Endothelial cell of umbilical vein (primary cell): ENCODE data around the gene RHBDF1. TPM values are rescaled to one million over a fixed set of nuclear protein-coding genes. Genes with fewer than 3 reads are reported as not detected.

Experiments used
- BruUV-seq: library from RNA; stranded (reverse); fragments of 400-500 nt; replicated peaks from 2 replicates; lab custom pipeline; 2021; lab: Mats Ljungman, UMichigan
- CTCF ChIA-PET: fragments of 300-600, 350-600 bp; sonication (Branson Sonifier 250); formaldehyde crosslinking; loops from one replicate; lab custom pipeline; 2021; ENCODE audit warnings: antibody characterized with exemption, inconsistent platforms; lab: Charles Lee
- POLR2A ChIA-PET: fragments of 300-600, 350-600 bp; sonication (Branson Sonifier 250); formaldehyde crosslinking; loops from one replicate; lab custom pipeline; 2021; ENCODE audit warnings: antibody characterized with exemption, inconsistent platforms; lab: Charles Lee
- DNase-seq: peaks from one replicate; pipeline ENCODE4 v3.0.0-alpha.2; 2011; ENCODE audit warnings: low read depth, low spot score
- FAIRE-seq: peaks from 2 replicates; lab custom pipeline; 2011; peaks lifted over from hg19 to GRCh38; lab: Jason Lieb, UNC
- H2AFZ ChIP-seq: 2 replicates; pipeline ENCODE4 v1.6.0; 2012; ENCODE audit warnings: low read depth, low read length, control low read depth, inconsistent platforms
- H3K27ac ChIP-seq: 2 replicates; pipeline ENCODE4 v1.5.1; 2011; ENCODE audit warnings: low read depth, mild to moderate bottlenecking, control low read depth, low read length, moderate library complexity; ENCODE audit not compliant: insufficient read depth
- H3K27me3 ChIP-seq, 2 experiments: 2 replicates each; pipeline versions ENCODE4 v1.6.0 to v1.6.1; 2011; ENCODE audit warnings: low read length in 2 of 2, mixed read lengths in 1 of 2; ENCODE audit not compliant: control insufficient read depth in 2 of 2, insufficient read depth in 2 of 2
- H3K36me3 ChIP-seq, 2 experiments: 2 replicates in 1 of 2; 3 replicates in 1 of 2; pipeline ENCODE4 v1.5.1; 2011; ENCODE audit warnings: low read length in 2 of 2, mild to moderate bottlenecking in 1 of 2, moderate library complexity in 1 of 2; ENCODE audit not compliant: control insufficient read depth in 2 of 2, insufficient read depth in 2 of 2; ENCODE audit errors: extremely low read depth in 1 of 2
- H3K4me1 ChIP-seq: 3 replicates; pipeline ENCODE4 v1.5.1; 2011; ENCODE audit warnings: mild to moderate bottlenecking, low read length; ENCODE audit not compliant: control insufficient read depth, insufficient read depth; ENCODE audit errors: extremely low read depth
- H3K4me2 ChIP-seq: 2 replicates; pipeline ENCODE4 v1.6.1; 2011; ENCODE audit warnings: low read length, control low read depth, mixed read lengths; ENCODE audit not compliant: insufficient read depth
- H3K4me3 ChIP-seq, 3 experiments: fragments of 200-600 bp in 1 of 3; sonication (generic), shearing (Covaris generic) in 1 of 3; replicated peaks in 1 of 3; 2 replicates each; pipeline ENCODE4 v1.5.1; 2011 to 2016; ENCODE audit warnings: control low read depth in 3 of 3, low read length in 3 of 3, mild to moderate bottlenecking in 2 of 3, inconsistent platforms in 1 of 3, low read depth in 1 of 3, moderate library complexity in 1 of 3; ENCODE audit not compliant: insufficient read depth in 1 of 3
- H3K79me2 ChIP-seq: 2 replicates; pipeline ENCODE4 v1.6.0; 2012; ENCODE audit warnings: low read length, inconsistent platforms; ENCODE audit not compliant: control insufficient read depth, insufficient read depth
- H3K9ac ChIP-seq: replicated peaks from 2 replicates; pipeline ENCODE3; 2011; ENCODE audit warnings: low read length, control low read depth; ENCODE audit not compliant: insufficient read depth; ENCODE audit errors: extremely low read depth
- H3K9me1 ChIP-seq: replicated peaks from 3 replicates; pipeline ENCODE4 v1.6.0; 2011; ENCODE audit warnings: mild to moderate bottlenecking, low read length; ENCODE audit not compliant: control insufficient read depth, insufficient read depth; ENCODE audit errors: extremely low read depth
- H3K9me3 ChIP-seq: replicated peaks from 2 replicates; pipeline ENCODE4 v1.5.1; 2012; ENCODE audit warnings: low read length, inconsistent platforms; ENCODE audit not compliant: control insufficient read depth, insufficient read depth
- H4K20me1 ChIP-seq: replicated peaks from 2 replicates; pipeline ENCODE3; 2011; ENCODE audit warnings: mild to moderate bottlenecking, low read length; ENCODE audit not compliant: control insufficient read depth, insufficient read depth; ENCODE audit errors: extremely low read depth
- FOS ChIP-seq: IDR thresholded peaks from 2 replicates; pipeline ENCODE4 v1.6.1; 2011; ENCODE audit warnings: mild to moderate bottlenecking, low read length, moderate library complexity, borderline replicate concordance; ENCODE audit not compliant: insufficient read depth
- JUN ChIP-seq: IDR thresholded peaks from 2 replicates; pipeline ENCODE4 v1.6.1; 2011; ENCODE audit warnings: borderline replicate concordance, low read depth; ENCODE audit not compliant: insufficient read length, insufficient read depth
- POLR2A ChIP-seq: IDR thresholded peaks from 2 replicates; pipeline ENCODE4 v1.6.1; 2012; ENCODE audit warnings: low read depth, mild to moderate bottlenecking, control low read depth, low read length
- POLR2AphosphoS5 ChIP-seq: IDR thresholded peaks from 2 replicates; pipeline ENCODE4 v1.6.1; 2012; ENCODE audit warnings: low read depth, mild to moderate bottlenecking, control low read depth, low read length, moderate library complexity; ENCODE audit not compliant: insufficient read depth
- dilution Hi-C: fragments of 300-500 bp; cut with MboI; formaldehyde crosslinking; loops from one replicate; pipeline ENCODE4 v1.15.0; 2019; ENCODE audit warnings: low sequenced_read_pairs; ENCODE audit not compliant: extremely low pct_ligation_motif_present
- intact Hi-C: fragments of 100-400 bp; cut with micrococcal nuclease; formaldehyde crosslinking; loops from one replicate; pipeline ENCODE4 v1.10.0; 2022
- polyA plus RNA-seq, 4 experiments: library from polyadenylated mRNA; depleted of rRNA in 3 of 4; stranded (reverse) in 3 of 4; unstranded in 1 of 4; fragments of >200 nt; gene quantifications; 2 replicates each; pipeline versions ENCODE4 v1.2.1 to v1.2.3, GENCODE V29; 2011 to 2012; ENCODE audit warnings: missing spikeins in 1 of 4
- total RNA-seq: library from RNA; stranded (reverse); gene quantifications from 2 replicates; pipeline ENCODE4 v1.2.3, GENCODE V29; 2021
- TF ChIP-seq, protein P1 (sequence below): IDR thresholded peaks from 2 replicates; pipeline ENCODE4 v1.6.1; 2011; ENCODE audit not compliant: insufficient read depth, insufficient read length
- TF ChIP-seq, protein P2 (sequence below), 2 donors: IDR thresholded peaks; 1 replicate in 1 of 2; 2 replicates in 1 of 2; pipeline ENCODE4 v1.5.1; 2011; ENCODE audit warnings: low read length in 2 of 2, mild to moderate bottlenecking in 2 of 2, moderate library complexity in 2 of 2, control low read depth in 1 of 2, inconsistent platforms in 1 of 2, low read depth in 1 of 2; ENCODE audit not compliant: insufficient read depth in 1 of 2; ENCODE audit errors: extremely low read depth in 1 of 2

Gene RHBDF1
- total and polyA plus RNA-seq, 2 donors (not counting 3 experiments of a cell fraction or from before 2014, with no cell fraction given) = 57.0 to 113 TPM

DNA sequence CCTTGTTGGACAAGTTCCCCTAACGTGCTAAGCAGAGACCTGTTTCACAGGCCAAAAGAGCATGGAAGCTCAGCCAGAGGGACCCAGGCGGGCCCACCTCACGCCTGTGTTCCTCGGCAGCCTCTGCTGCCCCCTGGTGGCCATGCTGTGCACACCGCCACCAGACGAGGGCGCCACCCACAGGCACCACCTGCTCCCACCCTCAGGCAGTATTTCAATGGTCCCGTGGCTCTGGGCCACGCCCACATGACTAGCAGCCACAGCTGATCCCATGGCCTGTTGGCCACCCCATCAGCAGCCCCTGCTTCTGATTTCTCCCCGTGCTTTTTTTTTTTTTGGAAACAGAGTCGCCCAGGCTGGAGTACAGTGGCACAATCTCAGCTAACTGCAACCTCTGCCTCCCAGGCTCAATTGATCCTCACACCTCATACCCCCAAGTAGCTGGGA, 24.5 kb upstream of the RHBDF1 start:
- H2AFZ ChIP-seq = no peak overlapping the region
- ChIA-PET POLR2A (no interaction called here), CTCF (interaction anchor here (0.7 to 17.6 kb wide), 20 partner anchors 10 to 404 kb away, joined by 3 to 790 read pairs (median 5); partner anchors contain the start of genes HBQ1, MPG, POLR3K and RHBDF1)
- no peaks in the 10 kb centered on the region for H3K9me3 ChIP-seq
- dilution Hi-C loops (no loop called here), intact Hi-C loops (loop anchor here (1.0 kb wide), 1 partner anchor 32 kb away; no protein-coding TSS in a partner anchor)
- H3K27me3 ChIP-seq = no peaks in the 10 kb centered on the region
- H3K4me2 ChIP-seq = no peak overlapping the region
- FAIRE-seq = peak; percentile 95
- no peak overlapping the region for H3K9ac ChIP-seq
- peak; percentile 85 for TF ChIP-seq POLR2AphosphoS5
- TF ChIP-seq JUN = no peak
- TF ChIP-seq POLR2A = peak; percentile 43
- no peak for TF ChIP-seq FOS
- TF ChIP-seq, protein P1, sequence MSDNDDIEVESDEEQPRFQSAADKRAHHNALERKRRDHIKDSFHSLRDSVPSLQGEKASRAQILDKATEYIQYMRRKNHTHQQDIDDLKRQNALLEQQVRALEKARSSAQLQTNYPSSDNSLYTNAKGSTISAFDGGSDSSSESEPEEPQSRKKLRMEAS = peak; percentile 59
- TF ChIP-seq, protein P2, sequence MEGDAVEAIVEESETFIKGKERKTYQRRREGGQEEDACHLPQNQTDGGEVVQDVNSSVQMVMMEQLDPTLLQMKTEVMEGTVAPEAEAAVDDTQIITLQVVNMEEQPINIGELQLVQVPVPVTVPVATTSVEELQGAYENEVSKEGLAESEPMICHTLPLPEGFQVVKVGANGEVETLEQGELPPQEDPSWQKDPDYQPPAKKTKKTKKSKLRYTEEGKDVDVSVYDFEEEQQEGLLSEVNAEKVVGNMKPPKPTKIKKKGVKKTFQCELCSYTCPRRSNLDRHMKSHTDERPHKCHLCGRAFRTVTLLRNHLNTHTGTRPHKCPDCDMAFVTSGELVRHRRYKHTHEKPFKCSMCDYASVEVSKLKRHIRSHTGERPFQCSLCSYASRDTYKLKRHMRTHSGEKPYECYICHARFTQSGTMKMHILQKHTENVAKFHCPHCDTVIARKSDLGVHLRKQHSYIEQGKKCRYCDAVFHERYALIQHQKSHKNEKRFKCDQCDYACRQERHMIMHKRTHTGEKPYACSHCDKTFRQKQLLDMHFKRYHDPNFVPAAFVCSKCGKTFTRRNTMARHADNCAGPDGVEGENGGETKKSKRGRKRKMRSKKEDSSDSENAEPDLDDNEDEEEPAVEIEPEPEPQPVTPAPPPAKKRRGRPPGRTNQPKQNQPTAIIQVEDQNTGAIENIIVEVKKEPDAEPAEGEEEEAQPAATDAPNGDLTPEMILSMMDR (IDR thresholded peaks at IDR 0.05; ENCODE audit: extremely low read depth in 1 of 2, insufficient read depth in 1 of 2, low read depth in 1 of 2, low read length in 2 of 2) = peak; percentile 99 to 100
- DNase-seq = peak; percentile 87
- no peak overlapping the region for H3K4me3 ChIP-seq
- H4K20me1 ChIP-seq = no peaks in the 10 kb centered on the region
- no peak overlapping the region for H3K27ac ChIP-seq
- BruUV-seq = no TSS peak
- no peaks in the 10 kb centered on the region for H3K9me1 ChIP-seq
- no peaks in the 10 kb centered on the region for H3K4me1 ChIP-seq
- H3K36me3 ChIP-seq = peaks cover 0 to 15% of the 10 kb centered on the region in 2 experiments
- no peaks in the 10 kb centered on the region for H3K79me2 ChIP-seq
